ENCODE data around the gene MACROH2A2. TPM values are rescaled to one million over a fixed set of nuclear protein-coding genes. Genes with fewer than 3 reads are reported as not detected.

Gene MACROH2A2
- total and polyA plus RNA-seq, 10 of the 15 experiments (the other 5 are each of a cell fraction or from before 2014, with no cell fraction given) = 0.14 to 0.24 TPM; not detected in 8

- TF ChIP-seq E2F8 (IDR thresholded peaks at IDR 0.05; ENCODE audit: low read depth, partially characterized antibody) (no peak), PML (IDR thresholded peaks at IDR 0.05; ENCODE audit: low read length) (no peak), SREBF1 (IDR thresholded peaks at IDR 0.05; ENCODE audit: low read length) (no peak), SREBF2 (IDR thresholded peaks at IDR 0.05; ENCODE audit: low read length) (no peak), HCFC1 (IDR thresholded peaks at IDR 0.05; ENCODE audit: low read length) (no peak), ZNF592 (IDR thresholded peaks at IDR 0.05) (no peak)
- TF ChIP-seq, protein P1, sequence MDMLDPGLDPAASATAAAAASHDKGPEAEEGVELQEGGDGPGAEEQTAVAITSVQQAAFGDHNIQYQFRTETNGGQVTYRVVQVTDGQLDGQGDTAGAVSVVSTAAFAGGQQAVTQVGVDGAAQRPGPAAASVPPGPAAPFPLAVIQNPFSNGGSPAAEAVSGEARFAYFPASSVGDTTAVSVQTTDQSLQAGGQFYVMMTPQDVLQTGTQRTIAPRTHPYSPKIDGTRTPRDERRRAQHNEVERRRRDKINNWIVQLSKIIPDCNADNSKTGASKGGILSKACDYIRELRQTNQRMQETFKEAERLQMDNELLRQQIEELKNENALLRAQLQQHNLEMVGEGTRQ (IDR thresholded peaks at IDR 0.05; ENCODE audit: borderline replicate concordance, low read depth, low read length) = no peak
Measured at GRCh38 chr10:70135684-70136083, 83.0 kb downstream of the MACROH2A2 start (continued).

Measured in GM12878 (cell line).